Glomerular visceral epithelial cell (primary cell): ENCODE data around the gene SLC6A6.

ENCODE experiments used
- DNase-seq: peaks from one replicate; pipeline ENCODE4 v3.0.0-alpha.2; 2016; ENCODE audit errors: extremely low spot score

Gene SLC6A6

DNA sequence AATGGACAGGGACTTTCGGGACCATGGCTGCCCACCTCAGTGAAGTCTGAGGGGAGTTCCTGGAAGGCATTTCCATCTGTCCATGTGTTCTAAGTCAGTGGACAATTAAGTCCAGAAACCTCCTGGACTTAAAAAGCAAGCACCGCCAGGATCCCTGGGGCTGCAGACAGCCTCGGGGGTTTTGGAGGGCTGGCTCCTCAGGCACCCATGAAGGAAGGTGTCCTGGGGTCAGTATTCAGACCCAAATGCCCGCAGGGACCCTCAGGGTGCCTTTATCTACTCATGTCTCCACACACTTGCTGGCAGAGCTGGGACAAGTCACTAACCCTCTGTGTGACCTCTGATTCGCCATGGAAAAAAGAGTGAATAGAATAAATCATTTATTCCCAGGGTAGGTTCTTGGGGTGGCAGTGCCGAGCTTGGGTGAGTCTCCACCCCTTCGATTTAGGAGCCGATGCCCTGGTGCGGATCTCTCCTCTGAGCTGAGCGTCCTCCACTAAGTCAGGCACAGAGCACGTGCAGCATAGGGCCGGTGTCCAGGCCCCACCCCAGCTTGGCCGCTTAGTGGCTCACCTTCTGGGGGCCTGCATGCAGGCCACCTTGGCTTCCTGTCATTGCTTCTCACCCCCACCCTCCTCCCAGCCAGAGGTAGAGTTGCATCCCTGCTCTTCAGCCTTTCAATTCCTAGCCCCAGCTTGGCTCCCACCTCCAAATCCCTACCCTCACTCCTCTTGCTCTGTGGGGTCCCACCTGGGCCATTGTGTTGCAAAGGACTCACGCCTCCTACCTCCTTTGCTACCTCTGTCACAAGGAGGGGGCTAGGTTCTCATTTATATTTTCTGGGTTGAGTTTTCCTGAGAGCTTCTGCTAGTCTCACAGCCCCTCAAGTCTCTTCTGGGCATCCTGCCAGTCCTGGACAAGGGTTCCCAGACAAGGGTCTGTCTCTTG is 19.9 kb downstream of the SLC6A6 start:
- no peak for DNase-seq

DNA sequence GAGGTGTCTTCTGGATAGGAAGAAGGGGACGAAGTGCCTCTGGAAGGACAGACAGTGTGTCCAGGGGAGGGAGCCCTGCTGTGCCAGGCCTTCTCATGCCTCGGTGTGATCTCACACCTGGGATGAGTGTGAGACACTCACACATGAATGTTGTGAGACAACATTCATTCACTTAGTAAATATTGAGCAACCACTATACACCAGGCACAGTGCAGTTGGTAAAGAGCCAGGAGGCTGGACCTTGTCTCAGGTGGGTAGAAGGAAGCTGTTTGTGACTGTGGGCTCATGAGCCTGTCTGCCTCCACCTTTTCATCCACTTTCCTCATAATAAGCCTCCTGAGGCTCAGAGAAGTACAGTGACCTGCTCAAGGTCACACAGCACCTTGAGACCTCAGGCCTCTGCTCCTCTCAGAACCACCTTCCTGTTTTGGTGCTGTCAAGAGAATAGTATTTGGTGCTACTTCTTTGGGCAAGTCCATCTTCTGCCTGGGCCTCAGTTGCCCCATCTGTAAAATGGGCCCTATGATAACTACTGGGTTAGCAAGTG is 20.9 kb downstream of the SLC6A6 start:
- DNase-seq: no peak

DNA sequence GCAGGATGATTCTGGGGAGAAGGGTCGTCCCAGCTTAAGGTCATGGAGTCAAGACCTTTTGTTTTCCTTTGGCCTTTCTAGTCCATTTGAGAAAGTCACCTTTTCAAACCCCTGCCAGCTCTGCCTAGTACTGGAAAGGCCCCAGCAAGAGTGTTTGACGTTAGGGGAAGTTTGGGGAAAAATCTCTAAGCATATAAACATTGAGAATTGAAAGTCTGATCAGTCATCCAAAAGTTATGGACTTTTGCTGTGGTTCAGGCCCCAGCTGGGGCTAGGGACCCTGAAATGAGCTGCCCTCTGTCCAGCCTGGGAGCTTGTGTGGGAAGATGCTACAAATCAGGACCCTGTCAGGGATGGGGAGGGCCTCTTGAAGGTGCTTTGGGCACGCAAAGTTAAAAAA is 21.6 kb downstream of the SLC6A6 start:
- DNase-seq: no peak

DNA sequence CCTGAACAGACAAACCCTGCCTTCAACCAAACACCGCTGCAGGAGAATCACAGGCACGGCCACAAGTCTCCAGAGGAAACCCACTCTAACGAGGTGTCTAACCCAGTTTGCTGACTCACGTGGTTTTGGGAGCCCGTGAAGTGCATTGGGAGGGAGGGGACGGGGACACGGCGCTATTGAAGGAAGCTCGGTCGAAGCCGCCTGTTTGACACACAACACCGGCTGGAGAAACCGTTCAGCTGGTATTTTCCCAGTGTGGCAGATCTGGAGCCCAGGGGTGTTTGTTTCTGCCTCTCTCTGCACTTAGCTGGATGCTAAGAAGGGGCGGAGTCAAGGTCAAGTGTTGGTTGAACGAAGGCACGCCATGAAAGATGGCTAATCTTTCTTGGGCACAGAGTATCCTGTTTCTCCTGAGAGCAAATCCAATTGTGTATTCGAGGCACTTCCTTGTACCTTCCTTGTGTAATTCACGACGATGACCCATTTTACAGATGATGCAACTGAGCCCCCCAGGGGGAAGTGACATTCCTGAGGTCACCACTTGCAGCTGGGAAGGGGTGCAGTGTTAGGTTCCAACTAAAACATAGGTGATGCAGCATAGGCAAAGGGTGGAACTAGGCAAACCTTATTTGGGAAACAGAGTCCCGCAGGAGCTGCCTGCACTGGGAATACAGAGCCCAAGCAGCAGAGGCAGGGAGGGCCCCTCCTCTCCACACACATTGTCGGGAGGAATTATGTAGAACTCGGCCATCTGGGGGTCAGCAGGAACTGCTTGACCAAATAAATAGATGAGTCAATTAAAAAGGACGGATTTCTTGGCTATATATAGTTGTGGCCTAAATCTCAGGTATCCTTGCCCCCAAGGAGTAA is 22.5 kb downstream of the SLC6A6 start:
- no peak for DNase-seq

DNA sequence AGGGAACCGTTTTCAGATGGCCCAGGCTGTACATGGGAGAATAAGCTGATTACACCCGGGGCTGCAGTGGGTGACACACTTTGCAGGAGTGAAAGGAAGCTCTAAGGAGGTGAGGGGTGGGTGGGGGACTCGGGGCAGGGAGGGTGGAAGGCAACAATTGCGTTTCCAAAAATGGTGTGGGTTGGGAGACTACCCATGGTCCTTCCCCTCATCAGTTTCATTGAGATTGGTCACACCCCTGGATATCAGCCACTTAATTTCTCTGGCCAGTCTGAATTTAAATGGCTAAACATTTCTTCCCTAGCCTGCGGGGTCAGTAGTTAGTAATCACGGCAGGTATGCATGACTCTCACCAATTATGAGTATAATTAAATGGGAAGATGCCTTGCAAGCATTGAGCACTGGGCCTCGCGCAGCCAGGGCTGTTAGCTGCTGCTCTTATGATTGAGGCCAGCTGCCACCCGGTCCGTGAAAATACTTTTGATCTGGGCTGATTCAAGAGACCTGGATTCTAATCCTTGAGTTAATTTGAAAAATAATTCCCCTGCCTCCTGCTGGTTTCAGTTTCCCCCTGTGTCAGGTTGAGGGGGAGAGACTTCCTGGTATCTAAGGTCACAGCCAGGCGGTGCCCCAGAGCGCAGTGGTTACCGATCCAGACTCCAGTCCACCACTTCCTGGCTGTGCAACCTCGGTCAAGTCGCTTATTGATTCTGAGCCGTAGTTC is 23.3 kb downstream of the SLC6A6 start:
- no peak for DNase-seq

DNA sequence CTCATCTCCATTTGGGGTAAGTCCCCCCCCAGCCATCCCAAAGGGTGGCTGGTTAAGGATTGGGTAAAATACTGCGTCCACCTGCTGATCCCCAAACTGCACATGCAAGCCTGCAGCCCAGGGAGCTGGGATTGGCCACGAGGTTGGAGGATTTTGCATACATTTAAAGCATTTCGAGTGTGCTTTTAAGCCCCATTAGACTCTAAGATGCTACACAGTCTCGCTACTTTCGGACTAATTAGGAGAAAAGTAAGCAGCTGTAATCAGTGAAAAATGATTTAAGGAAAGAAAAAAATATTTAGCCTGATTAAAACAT is 23.9 kb downstream of the SLC6A6 start:
- DNase-seq: no peak

DNA sequence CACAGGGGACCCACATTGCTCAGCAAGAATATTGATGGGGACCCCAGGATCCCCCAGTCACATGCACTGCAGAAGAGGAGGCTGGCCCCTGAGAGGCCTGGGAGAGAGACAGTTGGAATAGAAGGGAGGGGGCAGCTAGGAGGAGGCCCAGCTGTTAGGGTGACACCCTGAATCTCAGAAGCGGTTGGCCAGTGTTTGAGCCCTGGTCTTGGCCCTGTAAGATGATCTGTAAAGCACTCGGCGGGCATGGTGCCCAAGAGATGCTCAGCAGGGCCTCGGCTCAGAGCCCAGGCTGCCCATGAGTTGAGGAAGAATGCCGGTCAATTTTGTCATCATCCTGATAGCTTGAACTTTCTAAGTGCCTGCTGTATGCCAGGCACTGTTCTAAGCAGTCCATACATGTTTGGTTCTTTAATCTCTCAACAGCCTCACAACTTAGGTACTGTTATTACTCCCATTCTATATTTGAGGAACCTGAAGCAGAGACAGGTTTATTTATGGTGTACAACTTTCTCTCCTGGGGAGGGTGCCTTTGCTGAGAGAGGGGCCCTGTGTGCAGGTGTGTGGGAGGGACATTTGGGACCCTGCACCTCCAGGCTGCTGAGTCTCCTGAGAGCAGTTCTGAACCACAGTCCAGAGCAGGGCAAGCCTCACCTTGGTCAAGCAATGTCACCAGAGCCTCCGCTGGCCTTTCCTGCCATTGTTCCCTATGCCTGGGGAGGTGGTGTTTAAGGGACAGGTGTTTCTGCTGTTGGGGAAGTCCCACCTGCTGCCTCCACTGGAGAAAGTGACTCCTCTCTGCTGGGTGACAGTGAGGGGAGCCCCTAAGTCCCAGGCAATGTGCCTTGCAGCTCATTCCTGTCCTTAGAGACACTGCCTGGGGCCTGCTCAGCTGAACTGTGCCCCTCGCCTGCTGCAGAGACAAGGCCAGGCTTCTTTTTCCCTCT is 26.0 kb downstream of the SLC6A6 start:
- no peak for DNase-seq

DNA sequence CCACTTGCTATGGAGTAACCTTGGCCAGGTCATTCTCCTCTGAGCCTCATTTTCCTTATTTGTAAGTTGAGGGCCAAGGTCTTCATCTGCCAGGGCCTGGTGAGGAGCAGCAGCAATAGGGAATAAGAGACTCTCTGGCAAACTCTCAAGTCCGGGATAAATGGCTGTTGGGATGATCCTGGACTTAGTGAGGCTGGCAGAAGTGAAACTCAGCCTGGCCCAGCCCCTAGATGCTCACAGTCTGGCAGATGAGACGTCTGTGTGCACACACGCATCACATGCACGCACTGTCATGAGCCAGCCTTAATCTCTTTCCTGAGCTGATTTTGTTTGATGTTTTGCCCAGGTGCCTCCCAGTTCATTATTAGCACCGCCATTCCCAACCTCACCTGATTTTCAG is 26.8 kb downstream of the SLC6A6 start:
- DNase-seq: no peak

DNA sequence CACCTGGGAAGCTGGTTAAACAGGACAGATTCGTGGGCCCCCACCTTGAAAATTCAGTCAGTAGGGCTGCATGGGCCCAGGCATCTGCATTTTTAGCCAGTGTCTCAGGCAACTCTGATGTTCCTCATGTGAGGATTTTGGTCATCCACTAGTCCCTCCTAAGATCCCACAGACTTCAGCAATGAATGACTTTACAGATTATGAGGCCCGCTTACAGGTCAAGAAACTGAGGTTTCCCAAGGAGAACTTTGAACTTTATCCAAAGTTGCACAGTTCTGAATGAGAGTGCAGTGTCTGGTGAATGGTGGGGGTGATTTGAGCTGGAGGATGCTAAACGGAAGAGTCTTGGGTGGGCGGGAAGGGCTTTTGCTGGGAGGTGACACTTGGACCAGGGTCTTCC is 27.2 kb downstream of the SLC6A6 start:
- no peak for DNase-seq

DNA sequence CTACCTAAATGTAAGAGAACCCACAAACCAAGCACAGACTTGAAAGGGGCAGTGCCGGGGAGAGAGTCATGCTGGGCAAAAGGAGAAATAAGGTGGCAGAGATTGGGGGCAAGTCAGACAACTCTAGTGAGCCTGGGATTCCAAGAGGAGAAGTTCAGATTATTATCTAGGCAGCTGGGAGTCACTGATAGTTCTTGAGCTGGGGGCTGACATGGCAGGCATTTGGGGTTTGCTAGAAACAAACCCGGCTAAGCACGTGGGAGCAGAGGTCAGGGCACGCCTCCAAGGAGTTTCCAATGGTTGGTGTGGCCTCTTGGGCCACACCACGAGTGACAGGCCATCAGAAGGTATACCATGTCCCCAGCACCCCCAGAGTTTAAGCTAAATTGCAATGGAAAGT is 27.6 kb downstream of the SLC6A6 start:
- DNase-seq: no peak

DNA sequence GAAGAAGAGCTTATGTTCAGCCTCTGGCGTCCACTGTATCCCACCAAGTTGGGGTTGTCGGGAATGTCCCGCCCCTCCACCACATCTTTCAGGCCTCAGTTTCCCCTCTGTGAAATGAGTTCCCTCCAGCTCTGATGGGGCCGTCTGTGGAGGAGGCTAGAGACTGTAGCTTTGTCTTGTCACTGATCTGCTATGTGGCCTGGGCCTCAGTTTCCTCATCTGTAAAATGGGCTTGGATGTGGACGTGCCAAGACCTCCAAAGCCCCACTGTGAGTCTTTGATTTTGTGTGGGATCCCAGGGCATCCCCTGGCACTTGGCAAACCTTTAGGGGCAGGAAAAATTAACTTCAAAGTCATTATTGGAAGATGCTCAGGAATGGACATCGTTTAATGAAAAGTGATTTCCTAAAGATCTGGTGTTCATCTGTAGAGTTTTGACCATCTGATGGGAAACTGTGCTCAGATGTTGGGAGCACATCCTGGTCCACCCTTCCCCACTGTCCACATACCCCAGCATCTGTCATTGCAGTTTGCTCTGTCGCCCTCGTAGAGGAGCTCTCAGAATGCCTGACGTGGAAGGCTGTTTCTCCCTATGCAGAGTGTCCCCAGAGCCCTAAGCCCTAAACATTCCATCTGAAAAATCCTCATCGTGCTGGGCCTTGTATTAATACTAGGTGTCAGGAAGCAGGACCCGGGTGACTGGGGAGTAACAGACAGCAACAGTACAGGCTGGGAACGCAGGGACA is 28.5 kb downstream of the SLC6A6 start:
- no peak for DNase-seq

DNA sequence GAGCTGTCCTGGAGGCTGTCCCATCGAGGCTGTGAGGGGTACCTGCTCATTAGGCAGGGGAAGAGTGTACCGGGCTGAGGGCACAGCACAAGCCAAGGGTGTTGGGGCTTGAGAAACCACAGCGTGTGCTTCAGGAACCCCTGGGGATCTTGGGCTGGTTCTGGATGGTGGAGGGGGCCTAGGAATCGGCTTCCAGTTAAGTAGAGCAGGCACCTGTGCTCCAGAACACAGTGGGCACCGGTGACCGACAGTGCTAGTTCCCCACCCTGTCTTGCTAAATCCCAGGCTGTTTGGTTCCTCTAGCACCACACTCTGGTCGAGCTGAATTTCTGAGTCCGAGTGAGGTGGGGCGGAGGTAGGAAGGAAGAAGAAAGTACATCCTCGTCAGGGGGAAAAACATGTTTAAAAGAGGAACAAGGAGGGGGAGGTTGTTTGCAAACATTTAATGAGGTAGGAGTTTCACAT is 29.1 kb downstream of the SLC6A6 start:
- DNase-seq: no peak

DNA sequence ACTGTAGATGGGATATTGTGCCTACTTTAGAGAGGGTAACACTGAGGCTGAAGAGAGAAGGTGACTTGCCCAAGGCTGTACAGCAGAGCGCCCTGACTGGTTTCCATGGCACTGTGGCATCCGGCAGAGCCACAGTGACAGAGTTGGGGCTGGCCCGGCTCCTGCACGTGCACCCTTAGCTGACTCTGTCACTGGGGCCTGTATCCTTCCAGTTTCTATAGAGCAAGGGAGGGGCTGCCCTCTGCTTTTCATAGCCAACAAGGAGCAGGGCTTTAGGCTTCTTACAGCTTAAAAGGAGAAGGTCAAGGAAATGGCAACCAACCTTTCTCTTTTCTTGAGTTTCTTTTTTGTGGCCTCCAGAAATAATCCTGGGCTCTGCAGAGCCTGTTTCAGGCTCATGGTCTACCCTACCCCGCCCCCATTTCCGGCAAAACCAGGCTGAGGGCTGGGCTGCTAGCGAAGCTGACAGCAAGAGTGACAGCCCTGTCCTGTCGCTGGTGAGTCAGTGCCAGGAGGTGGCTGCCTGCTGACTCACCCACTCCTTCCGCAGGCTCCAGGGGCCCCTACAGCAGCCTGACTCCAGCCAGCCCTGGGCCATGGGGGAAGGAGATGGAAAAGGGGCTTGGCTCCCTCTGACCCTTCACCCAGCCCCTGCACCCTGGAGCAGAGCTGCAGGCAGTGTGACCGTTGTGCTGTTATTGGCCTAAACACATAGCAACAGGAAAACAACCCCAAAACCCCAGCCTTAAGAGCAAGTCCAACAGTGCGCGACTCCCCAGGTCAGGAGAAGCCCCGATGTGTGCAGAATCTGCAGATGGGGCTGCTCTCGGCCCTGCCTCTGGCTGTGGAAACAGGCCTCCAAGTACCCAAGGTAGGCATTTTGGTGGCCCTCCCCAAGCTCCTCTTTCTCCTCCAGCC is 29.8 kb downstream of the SLC6A6 start:
- peak; percentile 89 for DNase-seq

DNA sequence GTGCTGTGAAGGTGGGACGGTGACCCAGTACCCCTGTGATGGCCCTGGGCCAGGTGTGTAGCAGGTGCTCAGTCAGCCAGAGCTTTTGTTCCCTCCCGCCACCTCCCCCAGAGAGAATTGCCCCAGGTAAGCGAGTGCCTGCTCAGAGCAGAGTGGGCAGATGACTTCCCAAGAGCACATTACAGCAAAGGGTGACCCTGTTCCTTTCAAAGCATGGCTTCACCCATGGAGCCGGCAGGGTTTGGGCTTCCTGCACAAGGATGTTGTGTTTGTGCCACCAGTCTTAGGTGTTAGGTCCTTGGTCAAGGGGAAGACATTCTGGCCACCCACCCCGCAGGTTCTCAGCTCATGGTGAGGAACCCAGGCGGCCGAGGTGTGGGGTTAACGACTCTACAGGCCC is 30.7 kb downstream of the SLC6A6 start:
- DNase-seq: no peak

DNA sequence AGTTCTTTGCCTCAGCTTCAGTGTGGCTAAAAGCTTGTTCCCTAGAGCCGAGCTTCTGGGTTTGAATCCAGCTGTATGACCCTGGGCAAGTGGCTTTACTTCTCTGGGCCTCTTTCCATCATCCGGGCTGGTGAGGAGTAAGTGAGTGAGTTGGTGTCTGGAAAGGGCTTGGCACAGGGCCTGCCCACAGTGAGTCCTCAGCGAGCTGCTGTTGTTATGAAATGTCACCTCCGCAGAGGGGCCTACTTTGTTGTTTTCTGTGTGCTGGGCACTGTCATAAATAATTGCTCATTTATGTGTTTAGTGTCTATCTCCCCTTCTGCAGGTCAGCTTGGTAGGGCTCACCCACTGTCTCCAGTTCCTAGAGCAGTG is 31.7 kb downstream of the SLC6A6 start:
- peak; percentile 58 for DNase-seq

DNA sequence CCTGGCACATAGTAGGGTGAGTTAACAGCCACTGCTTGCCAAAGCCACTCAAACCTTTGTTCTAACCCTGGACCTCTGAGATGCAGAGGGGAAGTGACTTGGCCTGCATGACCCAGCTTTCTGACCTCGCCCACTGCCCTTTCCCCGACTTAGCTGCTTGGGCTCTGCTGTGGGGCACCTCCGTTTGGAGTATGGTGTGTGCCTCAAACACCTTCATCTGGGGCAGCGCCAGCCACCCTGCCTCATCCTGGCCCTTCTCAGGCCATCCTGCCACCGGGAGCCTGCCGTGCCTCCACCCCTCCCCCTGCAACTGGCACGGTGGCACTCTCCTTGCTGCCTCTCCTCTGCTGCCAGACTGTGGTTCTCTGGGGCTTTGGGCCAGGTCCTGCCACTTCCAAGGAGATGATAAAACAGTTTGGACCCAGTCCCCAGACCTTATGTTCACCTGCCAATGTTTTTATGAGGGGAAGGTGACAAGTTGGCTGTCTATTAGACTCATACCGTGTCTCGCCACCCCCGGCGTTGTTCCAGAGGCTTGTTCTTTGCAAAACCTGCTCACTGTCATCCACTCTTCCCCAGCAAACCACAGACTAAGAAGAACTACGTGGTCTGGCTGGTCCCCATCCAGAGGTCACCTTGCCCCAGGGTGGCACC is 32.2 kb downstream of the SLC6A6 start:
- no peak for DNase-seq

DNA sequence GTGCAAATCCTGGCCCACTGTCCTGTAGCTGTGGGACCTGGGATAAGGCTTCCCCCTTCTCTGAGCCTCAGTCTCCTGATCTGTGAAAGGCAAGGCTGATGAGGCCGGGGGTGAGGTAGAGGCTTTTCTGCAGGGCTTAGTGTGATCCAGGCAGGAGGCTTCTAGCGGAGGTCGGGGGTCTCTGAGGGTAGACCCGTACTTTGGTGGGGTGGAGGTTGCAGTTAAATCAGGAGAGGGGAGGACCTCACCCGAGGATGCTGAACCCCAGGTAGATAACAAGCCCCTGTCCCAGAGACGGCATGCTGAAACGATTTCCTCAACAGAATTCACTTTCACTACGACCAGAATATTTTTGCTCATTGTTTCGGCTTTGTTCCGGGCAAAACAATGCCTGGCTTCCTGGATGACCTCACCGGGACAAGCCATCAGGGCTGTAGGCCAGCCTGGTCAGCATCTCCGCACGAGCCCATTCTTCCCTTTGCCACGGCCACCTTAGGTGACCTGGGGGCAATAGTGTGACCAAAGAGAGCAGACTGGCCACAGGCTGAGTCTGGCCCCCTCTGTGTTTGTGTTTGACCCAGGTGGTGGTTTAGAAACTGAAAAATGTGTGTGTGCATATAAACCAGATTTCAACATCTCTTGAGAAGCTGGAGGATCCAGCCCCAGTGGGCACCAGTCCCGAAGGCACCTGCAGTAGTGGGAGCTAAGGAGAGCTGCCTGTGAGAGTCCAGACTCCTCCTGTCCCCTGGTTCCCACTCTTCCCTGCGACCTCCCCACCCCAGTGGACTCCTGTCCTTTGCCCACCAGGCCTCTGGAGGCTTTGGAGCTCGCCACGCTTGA is 33.0 kb downstream of the SLC6A6 start:
- DNase-seq: peak; percentile 74

DNA sequence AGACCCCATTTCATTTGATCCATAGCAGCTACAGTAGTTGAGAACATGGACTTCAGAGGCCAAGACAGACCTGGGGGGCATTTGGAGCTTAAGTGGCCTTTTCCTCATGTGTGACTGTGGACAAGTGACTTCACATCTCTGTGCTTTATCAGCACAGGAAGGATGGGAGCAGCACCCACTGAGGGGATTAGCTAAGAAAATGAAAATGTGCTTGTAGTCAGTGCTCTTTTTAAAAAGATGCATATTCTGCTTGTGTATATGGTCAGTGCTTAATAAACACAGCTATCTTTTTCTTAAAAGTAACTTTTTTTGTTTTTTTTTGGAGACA is 34.5 kb downstream of the SLC6A6 start:
- no peak for DNase-seq
